ENCODE data around the gene NFKBIL1.
"Not testable (repeated sequence)": the region's sequence is repeated elsewhere in the genome, so short reads cannot be mapped to it uniquely, and the experiment has no call there.

Gene NFKBIL1

GRCh38 chr6:31534011-31534410 lies 13.4 kb upstream of the NFKBIL1 start:
- FAIRE-seq (no peak), DNase-seq (ENCODE audit: extremely low spot score, insufficient read length, low read depth) (no peak)

DNA sequence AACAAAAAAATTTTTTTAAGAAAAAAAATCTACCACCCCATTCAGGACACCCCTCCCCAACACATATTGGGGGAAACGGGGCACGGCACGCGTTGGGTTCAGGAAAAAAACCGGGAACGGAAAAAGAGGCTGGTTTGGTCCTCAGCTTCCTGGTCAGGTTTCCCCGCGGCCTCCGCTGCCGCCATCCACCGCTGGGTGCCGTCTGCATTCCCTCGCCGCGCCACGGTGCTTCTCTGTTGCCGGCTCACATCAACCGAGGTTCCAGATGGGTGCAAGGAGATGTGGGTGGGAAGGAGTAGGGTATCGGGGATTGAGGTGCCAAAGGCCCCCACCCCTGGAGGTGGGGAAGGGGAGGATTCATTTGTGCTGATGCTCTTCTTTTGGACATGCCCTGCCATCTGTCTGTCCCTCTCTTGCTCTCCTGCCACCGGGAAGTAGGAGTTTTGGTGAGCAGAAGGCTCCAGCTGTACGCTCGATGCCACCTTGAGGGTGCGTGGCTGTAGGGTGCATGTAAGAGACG lies 12.8 kb upstream of the NFKBIL1 start:
- DNase-seq (ENCODE audit: extremely low spot score, insufficient read length, low read depth) = no peak
- no peak for FAIRE-seq

DNA sequence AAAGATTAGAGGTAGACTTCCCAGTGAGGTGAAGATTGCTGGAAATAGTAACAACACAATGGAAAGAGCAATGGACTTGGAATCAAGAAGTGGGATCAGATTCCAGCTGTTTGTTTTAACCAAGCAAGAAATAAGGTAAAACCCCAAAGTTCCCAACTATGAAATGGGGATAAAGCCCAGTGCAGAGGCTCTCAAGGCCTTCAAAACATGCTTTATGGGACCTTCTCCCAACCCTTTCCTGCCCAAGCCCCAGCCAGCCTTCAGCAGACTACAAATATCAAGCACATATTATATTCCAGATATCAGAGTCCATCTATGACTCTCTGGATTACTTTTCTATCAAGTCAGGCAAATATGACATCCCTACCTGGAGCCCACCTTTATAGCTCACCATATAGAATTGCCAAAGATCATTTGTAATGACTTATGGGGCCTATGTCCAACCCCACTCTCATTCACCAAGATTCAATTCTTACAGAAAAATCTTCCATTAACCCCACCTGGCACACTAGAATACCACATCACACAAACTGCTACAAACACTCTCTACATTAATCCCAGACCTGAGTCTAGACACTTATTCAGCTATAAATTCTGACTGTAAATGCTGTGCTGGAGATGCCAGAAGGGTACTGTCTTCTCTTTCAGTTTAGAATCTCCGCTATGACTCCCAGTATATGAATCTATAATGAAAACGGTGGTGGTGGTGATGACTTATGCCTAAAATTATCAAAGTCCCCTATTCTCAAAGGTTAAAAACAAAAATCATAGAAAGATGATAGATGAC lies 11.7 kb upstream of the NFKBIL1 start:
- DNase-seq (ENCODE audit: extremely low spot score, insufficient read length, low read depth) (no peak), FAIRE-seq (no peak)

GRCh38 chr6:31538805-31539400 lies 8.5 kb upstream of the NFKBIL1 start:
- no peak for DNase-seq (ENCODE audit: extremely low spot score, insufficient read length, low read depth)
- FAIRE-seq = no peak

DNA sequence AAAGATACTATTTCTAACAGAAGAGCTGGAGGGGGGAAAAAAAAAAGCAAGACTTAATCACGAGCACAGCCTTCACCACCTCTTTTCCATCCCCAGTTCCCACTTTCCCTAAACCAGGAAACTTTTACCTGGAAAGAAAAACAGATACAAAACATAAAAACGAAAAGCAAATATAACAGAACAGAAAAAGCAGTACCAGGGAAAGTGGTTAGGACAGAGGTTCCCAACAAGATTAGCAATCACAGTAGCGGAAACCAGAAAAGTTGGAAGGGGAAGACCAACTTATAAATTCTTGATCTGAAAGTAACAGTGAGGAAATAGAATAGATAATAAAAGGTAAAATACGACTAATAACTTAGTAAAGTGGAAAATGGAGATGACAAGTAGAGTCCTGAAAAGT lies 6.8 kb upstream of the NFKBIL1 start:
- DNase-seq (ENCODE audit: extremely low spot score, insufficient read length, low read depth) (no peak), FAIRE-seq (no peak)

GRCh38 chr6:31541059-31541657 lies 6.2 kb upstream of the NFKBIL1 start:
- no peak for FAIRE-seq
- DNase-seq (ENCODE audit: extremely low spot score, insufficient read length, low read depth) = no peak

GRCh38 chr6:31541658-31542521 lies 5.5 kb upstream of the NFKBIL1 start, which contains the start of gene DDX39B:
DDX39B (minus strand) TSS chr6:31542003; CDS start chr6:31540532, 1,471 bp downstream.
- FAIRE-seq = peak; percentile 93
- DNase-seq (ENCODE audit: extremely low spot score, insufficient read length, low read depth) = peak; percentile 77

DNA sequence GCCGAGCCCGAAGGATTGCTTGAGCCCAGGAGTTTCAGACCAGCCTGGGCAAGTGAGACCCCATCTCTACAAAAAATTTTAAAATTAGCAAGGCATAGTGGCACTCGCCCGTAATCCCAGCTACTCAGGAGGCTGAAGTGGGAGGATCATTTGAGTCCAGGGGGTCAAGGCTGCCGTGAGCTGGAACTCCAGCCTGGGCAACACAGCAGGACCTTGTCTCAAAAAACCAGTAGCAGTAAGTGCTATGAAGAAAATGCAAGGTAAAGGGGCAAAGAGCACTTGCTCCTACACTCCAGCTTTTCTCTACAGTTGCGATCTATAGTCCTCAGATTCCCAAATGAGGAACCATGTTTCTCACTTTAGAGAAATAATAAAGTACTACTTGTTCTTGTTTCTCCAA lies 3.8 kb upstream of the NFKBIL1 start:
- DNase-seq (ENCODE audit: extremely low spot score, insufficient read length, low read depth) (no peak), FAIRE-seq (no peak)

- no peak for FAIRE-seq
- DNase-seq (ENCODE audit: extremely low spot score, insufficient read length, low read depth) = no peak
These were observed 2.7 kb upstream of the NFKBIL1 start for GRCh38 chr6:31544676-31545075.

- no peak for DNase-seq (ENCODE audit: extremely low spot score, insufficient read length, low read depth)
- FAIRE-seq = no peak
These were observed 2.1 kb upstream of the NFKBIL1 start for GRCh38 chr6:31545291-31545690.

GRCh38 chr6:31546339-31546957 lies 960 bp upstream of the NFKBIL1 start, which contains the start of gene ATP6V1G2:
ATP6V1G2 (minus strand) TSS chr6:31546608; CDS start chr6:31546559, 49 bp downstream.
- FAIRE-seq (peak; percentile 78), DNase-seq (ENCODE audit: extremely low spot score, insufficient read length, low read depth) (no peak)

DNA sequence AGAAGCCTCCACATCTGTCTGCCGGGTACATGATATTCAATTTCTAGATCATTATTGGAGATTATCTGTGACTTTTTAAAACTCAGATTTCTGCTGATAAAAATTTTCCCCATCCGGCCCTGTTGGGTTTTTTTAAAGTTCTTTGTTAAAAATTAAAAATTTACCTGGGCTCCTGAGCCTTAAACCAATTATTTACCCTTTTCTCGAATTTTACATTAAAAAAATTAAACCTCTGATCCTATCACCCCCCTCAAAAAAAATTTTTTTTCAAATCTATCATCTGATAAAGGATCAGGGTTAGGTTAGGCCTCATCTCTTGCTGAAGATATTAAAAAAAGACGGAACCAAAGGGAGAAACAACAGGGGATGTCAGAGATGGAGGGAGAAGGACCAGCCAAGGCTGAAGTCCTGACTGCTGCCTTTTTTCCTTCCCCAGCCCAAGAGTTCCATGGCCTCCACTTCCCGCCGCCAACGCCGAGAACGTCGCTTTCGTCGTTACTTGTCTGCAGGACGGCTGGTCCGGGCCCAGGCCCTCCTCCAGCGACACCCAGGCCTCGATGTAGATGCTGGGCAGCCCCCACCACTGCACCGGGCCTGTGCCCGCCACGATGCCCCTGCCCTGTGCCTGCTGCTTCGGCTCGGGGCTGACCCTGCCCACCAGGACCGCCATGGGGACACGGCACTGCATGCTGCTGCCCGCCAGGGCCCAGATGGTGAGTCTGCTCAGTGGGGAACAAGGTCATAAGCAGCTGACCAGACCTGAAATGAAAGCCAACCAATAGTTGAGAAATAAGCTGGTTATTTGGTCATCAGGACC lies 527 bp downstream of the NFKBIL1 start:
- no peak for FAIRE-seq
- DNase-seq (ENCODE audit: extremely low spot score, insufficient read length, low read depth) = no peak

DNA sequence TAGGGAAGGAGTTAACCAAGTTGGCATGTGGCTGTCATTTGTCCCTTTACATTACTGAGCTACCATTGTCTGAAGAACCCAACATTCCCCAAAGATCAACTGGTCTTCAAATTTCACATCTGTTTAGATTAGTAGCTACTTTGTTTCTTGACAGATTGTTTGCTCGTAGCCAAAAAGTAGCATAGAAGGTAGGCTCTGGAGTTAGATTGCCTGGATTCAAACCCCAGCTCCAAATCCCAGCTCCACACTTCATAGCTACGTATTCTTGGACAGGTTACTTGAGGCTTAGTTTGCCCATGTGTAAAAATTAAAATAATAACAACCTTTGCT lies 1.1 kb downstream of the NFKBIL1 start:
- no peak for DNase-seq (ENCODE audit: extremely low spot score, insufficient read length, low read depth)
- no peak for FAIRE-seq

- peak; percentile 85 for FAIRE-seq
These were observed 4.0 kb downstream of the NFKBIL1 start for GRCh38 chr6:31551371-31551770.

DNA sequence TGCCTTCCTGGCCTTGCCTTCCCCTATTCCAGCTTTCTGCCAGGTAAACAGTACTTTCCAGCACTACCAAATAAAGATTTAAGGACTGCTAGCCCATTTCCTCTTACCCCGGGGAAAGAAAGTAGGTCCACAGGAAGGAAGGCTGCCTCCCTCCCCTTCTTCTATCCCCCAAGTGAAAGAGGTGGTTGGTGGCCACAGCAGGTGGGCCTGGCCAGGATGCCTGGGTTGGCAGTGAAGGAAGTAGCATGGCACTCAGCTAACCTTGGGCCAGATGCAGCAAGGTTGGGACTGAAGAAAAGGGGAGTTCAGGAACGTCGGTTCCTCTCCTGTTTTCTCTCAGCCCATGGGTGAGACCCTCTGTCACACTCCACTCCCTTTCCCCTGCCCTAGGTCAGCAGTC lies 8.9 kb downstream of the NFKBIL1 start:
- FAIRE-seq = peak; percentile 73
- no peak for DNase-seq (ENCODE audit: extremely low spot score, insufficient read length, low read depth)

More at GRCh38 chr6:31551371-31551770, 4.0 kb downstream of the NFKBIL1 start:
- DNase-seq (ENCODE audit: extremely low spot score, insufficient read length, low read depth) = not testable (repeated sequence)

- FAIRE-seq (no peak), DNase-seq (ENCODE audit: extremely low spot score, insufficient read length, low read depth) (no peak)
These were observed 10.3 kb downstream of the NFKBIL1 start for GRCh38 chr6:31557443-31558317.

DNA sequence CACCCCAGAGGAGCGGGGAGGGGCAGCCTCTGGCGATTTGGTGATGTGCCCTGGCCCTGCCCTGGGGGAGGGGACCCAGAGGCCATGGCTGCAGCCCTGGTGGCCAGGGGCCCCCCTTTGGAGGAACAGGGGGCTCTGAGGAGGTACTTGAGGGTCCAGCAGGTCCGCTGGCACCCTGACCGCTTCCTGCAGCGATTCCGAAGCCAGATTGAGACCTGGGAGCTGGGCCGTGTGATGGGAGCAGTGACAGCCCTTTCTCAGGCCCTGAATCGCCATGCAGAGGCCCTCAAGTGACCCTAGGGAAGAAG lies 10.9 kb downstream of the NFKBIL1 start:
- no peak for FAIRE-seq
- DNase-seq (ENCODE audit: extremely low spot score, insufficient read length, low read depth) = no peak
